HG03565 (cell line): ENCODE measurements around the gene ATP5PD.

Source experiments
- ATAC-seq: cut with Tn5 transposase; IDR thresholded peaks from one replicate; pipeline ENCODE4 v1.9.1; 2021; ENCODE audit warnings: mild to moderate bottlenecking, moderate library complexity; ENCODE audit not compliant: unreplicated experiment

Gene ATP5PD

GRCh38 chr17:75001915-75002843 is 44.6 kb downstream of the ATP5PD start:
- no peak for ATAC-seq

- no peak for ATAC-seq
Measured at GRCh38 chr17:74999523-74999922, 47.2 kb downstream of the ATP5PD start.

GRCh38 chr17:74998783-74999182 is 48.0 kb downstream of the ATP5PD start:
- ATAC-seq = no peak

GRCh38 chr17:74995847-74996246 is 50.9 kb downstream of the ATP5PD start:
- no peak for ATAC-seq

GRCh38 chr17:74994440-74994839 is 52.3 kb downstream of the ATP5PD start:
- no peak for ATAC-seq

- ATAC-seq = no peak
Measured at GRCh38 chr17:74992223-74992622, 54.5 kb downstream of the ATP5PD start.

GRCh38 chr17:74990581-74991105 is 56.1 kb downstream of the ATP5PD start:
- no peak for ATAC-seq
